AG04450 (cell line): ENCODE measurements around the gene HAPLN2. TPM values are rescaled to one million over a fixed set of nuclear protein-coding genes. Genes with fewer than 3 reads are reported as not detected.

Experiments used
- CTCF ChIA-PET: fragments of 300-600, 350-600 bp; formaldehyde crosslinking; extraction: SDS; loops from one replicate; lab custom pipeline; 2022; ENCODE audit warnings: antibody characterized with exemption, inconsistent platforms; lab: Charles Lee
- POLR2A ChIA-PET: fragments of 350-600 bp; formaldehyde crosslinking; extraction: SDS; loops from one replicate; lab custom pipeline; 2021; ENCODE audit warnings: antibody characterized with exemption, inconsistent platforms; lab: Yijun Ruan, JAX
- DNase-seq: peaks from one replicate; pipeline ENCODE4 v3.0.0-alpha.2; 2011; ENCODE audit warnings: low read depth, low spot score
- H3K27ac ChIP-seq: one replicate; pipeline ENCODE4 v1.5.1; 2012; ENCODE audit warnings: low read depth, low read length, control low read depth
- H3K27me3 ChIP-seq: one replicate; pipeline ENCODE4 v1.6.0; 2012; ENCODE audit warnings: low read length; ENCODE audit not compliant: control insufficient read depth, insufficient read depth
- H3K4me3 ChIP-seq: 2 replicates; pipeline ENCODE4 v1.5.1; 2011; ENCODE audit warnings: mild to moderate bottlenecking, low read depth, low read length, control low read depth
- H3K9me3 ChIP-seq: 2 replicates; pipeline ENCODE4 v1.5.1; 2012; ENCODE audit warnings: low read length; ENCODE audit not compliant: control insufficient read depth, insufficient read depth
- polyA plus RNA-seq: library from polyadenylated mRNA; depleted of rRNA; stranded (reverse); fragments of >200 nt; gene quantifications from 2 replicates; pipeline ENCODE4 v1.2.3, GENCODE V29; 2011
- TF ChIP-seq, protein P1 (sequence below): IDR thresholded peaks from 2 replicates; pipeline ENCODE4 v1.5.1; 2011; ENCODE audit warnings: low read depth, low read length, control low read depth, inconsistent platforms

The HAPLN2 gene
- polyA plus RNA-seq, 1 experiment, result not detected

DNA sequence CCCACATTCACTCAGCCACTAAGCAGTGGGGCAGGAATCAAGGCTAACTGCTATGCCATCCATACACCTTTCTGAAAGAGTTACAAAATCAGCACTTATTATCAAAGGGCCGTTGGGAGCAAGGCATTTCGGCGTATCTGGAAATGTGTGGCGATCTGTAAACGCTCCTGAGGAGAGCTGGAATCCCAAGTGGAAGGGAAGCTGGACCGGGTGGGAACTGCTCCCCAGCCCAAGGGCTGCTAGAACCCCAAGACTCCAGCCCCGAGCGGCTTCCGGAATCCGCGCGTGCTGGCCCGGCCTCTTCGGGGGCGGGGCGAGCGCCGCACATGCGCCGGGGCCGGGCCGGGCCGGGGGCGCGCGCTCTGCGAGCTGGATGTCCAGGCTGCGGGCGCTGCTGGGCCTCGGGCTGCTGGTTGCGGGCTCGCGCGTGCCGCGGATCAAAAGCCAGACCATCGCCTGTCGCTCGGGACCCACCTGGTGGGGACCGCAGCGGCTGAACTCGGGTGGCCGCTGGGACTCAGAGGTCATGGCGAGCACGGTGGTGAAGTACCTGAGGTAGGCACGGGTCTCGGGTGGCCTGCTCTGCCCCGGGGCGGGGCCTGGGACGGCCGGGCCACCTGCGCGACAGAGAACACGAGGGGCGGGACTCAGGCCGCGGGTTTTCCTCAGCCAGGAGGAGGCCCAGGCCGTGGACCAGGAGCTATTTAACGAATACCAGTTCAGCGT is 27.6 kb upstream of the HAPLN2 start, which contains the start of gene NAXE:
NAXE (plus strand) TSS at position 345 of the 726 bp plus-strand sequence; CDS start at position 374, 29 bp downstream.
- ChIA-PET POLR2A (interaction anchor here (0.6 to 1.3 kb wide), 7 partner anchors 20 to 1789 kb away, joined by 3 to 6 read pairs (median 3); partner anchors contain the start of gene MEF2D), CTCF (interaction anchor here (0.7 to 2.0 kb wide), 8 partner anchors 9 to 206 kb away, joined by 3 to 5 read pairs (median 4); no protein-coding TSS in a partner anchor)
- peak within 1 kb of the TSS; percentile 31 for H3K27ac ChIP-seq

DNA sequence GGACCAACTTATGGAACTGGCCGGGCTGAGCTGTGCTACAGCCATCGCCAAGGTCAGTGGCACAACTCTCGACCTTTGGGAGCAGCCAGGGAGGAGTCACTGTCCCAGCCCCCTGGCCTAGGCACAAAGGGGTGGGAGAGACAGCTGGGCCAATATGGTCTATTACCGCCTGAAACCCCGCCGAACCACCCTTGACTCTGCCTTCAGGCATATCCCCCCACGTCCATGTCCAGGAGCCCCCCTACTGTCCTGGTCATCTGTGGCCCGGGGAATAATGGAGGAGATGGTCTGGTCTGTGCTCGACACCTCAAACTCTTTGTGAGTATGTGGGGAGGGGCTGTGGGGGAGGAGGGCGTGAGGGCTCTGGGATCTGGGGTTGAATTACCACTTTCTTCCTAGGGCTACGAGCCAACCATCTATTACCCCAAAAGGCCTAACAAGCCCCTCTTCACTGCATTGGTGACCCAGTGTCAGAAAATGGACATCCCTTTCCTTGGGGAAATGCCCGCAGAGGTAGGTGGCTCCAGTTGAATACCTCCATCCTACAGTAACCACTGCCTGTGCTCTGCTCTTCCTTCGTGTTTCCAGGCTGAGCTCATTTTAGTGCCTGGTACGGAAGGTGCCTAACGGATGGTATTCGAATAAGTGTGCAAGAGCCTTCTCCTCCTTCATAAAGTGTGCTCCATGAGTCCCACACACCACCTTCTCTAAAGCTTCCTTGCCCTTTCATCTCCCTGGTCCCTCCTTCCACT is 26.9 kb upstream of the HAPLN2 start:
- CTCF ChIA-PET, result interaction anchor here (0.5 to 2.0 kb wide), 4 partner anchors 35 to 207 kb away, joined by 4 to 5 read pairs (median 4); no protein-coding TSS in a partner anchor

More for the DNA sequence above, 27.6 kb upstream of the HAPLN2 start, which contains the start of gene NAXE:
- H3K4me3 ChIP-seq, result peak within 1 kb of the TSS; percentile 84
- no peak for DNase-seq
- no peaks in the 10 kb centered on the region; the same call in 1 of the 2 replicates for H3K9me3 ChIP-seq
- TF ChIP-seq, protein P1, sequence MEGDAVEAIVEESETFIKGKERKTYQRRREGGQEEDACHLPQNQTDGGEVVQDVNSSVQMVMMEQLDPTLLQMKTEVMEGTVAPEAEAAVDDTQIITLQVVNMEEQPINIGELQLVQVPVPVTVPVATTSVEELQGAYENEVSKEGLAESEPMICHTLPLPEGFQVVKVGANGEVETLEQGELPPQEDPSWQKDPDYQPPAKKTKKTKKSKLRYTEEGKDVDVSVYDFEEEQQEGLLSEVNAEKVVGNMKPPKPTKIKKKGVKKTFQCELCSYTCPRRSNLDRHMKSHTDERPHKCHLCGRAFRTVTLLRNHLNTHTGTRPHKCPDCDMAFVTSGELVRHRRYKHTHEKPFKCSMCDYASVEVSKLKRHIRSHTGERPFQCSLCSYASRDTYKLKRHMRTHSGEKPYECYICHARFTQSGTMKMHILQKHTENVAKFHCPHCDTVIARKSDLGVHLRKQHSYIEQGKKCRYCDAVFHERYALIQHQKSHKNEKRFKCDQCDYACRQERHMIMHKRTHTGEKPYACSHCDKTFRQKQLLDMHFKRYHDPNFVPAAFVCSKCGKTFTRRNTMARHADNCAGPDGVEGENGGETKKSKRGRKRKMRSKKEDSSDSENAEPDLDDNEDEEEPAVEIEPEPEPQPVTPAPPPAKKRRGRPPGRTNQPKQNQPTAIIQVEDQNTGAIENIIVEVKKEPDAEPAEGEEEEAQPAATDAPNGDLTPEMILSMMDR, result no peak
- no peaks in the 10 kb centered on the region for H3K27me3 ChIP-seq

DNA sequence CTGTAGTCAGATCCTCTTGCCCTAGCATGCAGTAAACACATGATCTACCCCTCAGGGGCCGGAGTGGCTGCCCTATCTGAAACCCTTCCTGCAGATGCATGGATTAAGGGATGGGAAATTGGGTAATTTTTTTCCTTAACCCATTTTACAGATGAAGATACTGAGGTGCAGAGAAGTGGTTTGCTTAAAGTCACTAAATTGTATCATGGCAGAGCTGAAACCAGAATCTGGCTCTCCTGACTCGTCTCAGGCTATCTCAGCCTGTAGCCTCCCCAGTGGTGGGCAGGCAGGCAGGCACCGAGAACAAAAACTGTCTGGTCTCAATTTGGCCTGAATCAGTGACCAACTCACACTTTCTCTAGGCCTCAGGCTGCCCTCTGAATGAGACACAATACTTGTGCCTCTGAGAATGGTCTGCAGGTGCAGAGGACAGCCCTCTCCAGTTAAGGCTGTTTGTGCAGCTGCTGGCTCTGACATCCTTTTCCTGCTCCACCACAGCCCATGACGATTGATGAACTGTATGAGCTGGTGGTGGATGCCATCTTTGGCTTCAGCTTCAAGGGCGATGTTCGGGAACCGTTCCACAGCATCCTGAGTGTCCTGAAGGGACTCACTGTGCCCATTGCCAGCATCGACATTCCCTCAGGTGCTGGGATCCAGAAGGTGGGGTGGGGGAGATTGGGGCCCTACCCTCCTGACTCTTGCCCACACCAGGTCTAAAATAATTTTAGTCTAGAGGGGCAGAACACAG is 26.1 kb upstream of the HAPLN2 start:
- Histone ChIP-seq H3K27me3 (no peaks in the 10 kb centered on the region), H3K27ac (no peak overlapping the region), H3K4me3 (0 out of 2 replicates have a peak overlapping the region, but pooled peaks have one; percentile 84), H3K9me3 (no peaks in the 10 kb centered on the region; the same call in 1 of the 2 replicates)
- no peak for DNase-seq
- POLR2A ChIA-PET, result interaction anchor here (0.6 kb wide), 1 partner anchor 19 kb away, joined by 3 read pairs; no protein-coding TSS in a partner anchor
- TF ChIP-seq, protein P1, result no peak
- CTCF ChIA-PET, result interaction anchor here (0.5 kb wide), 1 partner anchor 210 kb away, joined by 4 read pairs; no protein-coding TSS in a partner anchor

More for the DNA sequence above, 26.9 kb upstream of the HAPLN2 start:
- POLR2A ChIA-PET, result interaction anchor here (0.9 to 1.3 kb wide), 3 partner anchors 21 to 143 kb away, joined by 3 to 6 read pairs (median 5); no protein-coding TSS in a partner anchor
- TF ChIP-seq, protein P1, result no peak
- Histone ChIP-seq H3K9me3 (no peaks in the 10 kb centered on the region; the same call in 1 of the 2 replicates), H3K4me3 (peak overlapping the region; percentile 84), H3K27ac (no peak overlapping the region), H3K27me3 (no peaks in the 10 kb centered on the region)
- DNase-seq, result no peak

DNA sequence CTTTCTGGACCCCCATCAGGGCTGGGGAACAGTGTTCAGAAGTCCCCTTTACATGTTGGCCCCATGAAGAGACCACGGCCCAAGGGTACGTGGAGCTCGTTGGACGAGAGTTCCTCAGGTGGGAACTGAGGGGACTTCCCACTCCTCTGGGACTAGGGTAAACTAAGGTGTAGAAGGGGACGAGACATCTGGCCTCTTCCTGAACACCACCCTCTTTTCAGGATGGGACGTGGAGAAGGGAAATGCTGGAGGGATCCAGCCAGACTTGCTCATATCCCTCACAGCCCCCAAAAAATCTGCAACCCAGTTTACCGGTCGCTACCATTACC is 25.6 kb upstream of the HAPLN2 start:
- CTCF ChIA-PET, result interaction anchor here (0.5 to 1.0 kb wide), 3 partner anchors 15 to 210 kb away, joined by 3 to 5 read pairs (median 4); no protein-coding TSS in a partner anchor
- TF ChIP-seq, protein P1, result no peak
- H3K9me3 ChIP-seq, result no peaks in the 10 kb centered on the region; the same call in 1 of the 2 replicates

More for the DNA sequence above, 25.6 kb upstream of the HAPLN2 start:
- POLR2A ChIA-PET, result interaction anchor here (0.6 to 1.0 kb wide), 2 partner anchors 19 to 93 kb away, joined by 3 to 4 read pairs; partner anchors contain the start of gene MEF2D
- DNase-seq, result no peak
- Histone ChIP-seq H3K27me3 (no peaks in the 10 kb centered on the region), H3K27ac (no peak overlapping the region), H3K4me3 (no peak overlapping the region)
